Spleen (tissue), 7 donors: Measurements from ENCODE around the gene CMSS1.

Experiments
- CTCF ChIP-seq, 11 experiments: fragments of 200-600 bp in 7 of 11; fragments of 450-650 bp in 4 of 11; sonication (generic) in 4 of 11; IDR thresholded peaks in 8 of 11; conservative IDR thresholded peaks in 3 of 11; 1 replicate in 7 of 11; 2 replicates in 4 of 11; pipeline versions ENCODE4 v1.4.0 to v1.8.0; 2016 to 2021; ENCODE audit warnings: antibody characterized with exemption in 11 of 11, inconsistent platforms in 4 of 11, mild to moderate bottlenecking in 1 of 11
- POLR2A ChIP-seq, 3 donors: fragments of 450-650 bp; IDR thresholded peaks; one replicate each; pipeline ENCODE4 v1.5.1; 2017; ENCODE audit warnings: antibody characterized with exemption in 3 of 3, mild to moderate bottlenecking in 1 of 3
- donor health status: DM: no; HTN: no; CAD: no; lungs with moderate emphysema.
- donor health status: DM: no; HTN: no; CAD: no.
- donor health status: DM: no; HTN: no; CAD: no.

GRCh38 chr3:100023595-100023994, 205.9 kb downstream of the CMSS1 start:
- TF ChIP-seq CTCF (IDR thresholded peaks at IDR 0.05 in 8 of 11, conservative IDR thresholded peaks at IDR 0.05 in 3 of 11) (no peak), POLR2A (IDR thresholded peaks at IDR 0.05) (no peak)
